GM13976 (cell line): Measurements from ENCODE around the gene MTARC2.
A peak's percentile ranks its signal among the peaks of the same experiment; 100 is the strongest.
"Not testable (repeated sequence)": the region's sequence is repeated elsewhere in the genome, so short reads cannot be mapped to it uniquely, and the experiment has no call there.

Experiments used
- DNase-seq: peaks from one replicate; pipeline ENCODE4 v3.0.0; 2012; ENCODE audit warnings: low spot score
- in situ Hi-C: fragments of 300-500 bp; cut with MboI; formaldehyde crosslinking; loops from one replicate; pipeline ENCODE4 v1.12.0; 2022; ENCODE audit warnings: low sequenced_read_pairs, mixed read lengths, inconsistent platforms; ENCODE audit not compliant: unreplicated experiment
- TF ChIP-seq, protein P1 (sequence below): IDR thresholded peaks from 2 replicates; pipeline ENCODE4 v1.5.1; 2012; ENCODE audit warnings: borderline replicate concordance, mild to moderate bottlenecking; ENCODE audit not compliant: insufficient read depth; ENCODE audit errors: extremely low read depth, missing control alignments, control extremely low read depth

MTARC2 gene

DNA sequence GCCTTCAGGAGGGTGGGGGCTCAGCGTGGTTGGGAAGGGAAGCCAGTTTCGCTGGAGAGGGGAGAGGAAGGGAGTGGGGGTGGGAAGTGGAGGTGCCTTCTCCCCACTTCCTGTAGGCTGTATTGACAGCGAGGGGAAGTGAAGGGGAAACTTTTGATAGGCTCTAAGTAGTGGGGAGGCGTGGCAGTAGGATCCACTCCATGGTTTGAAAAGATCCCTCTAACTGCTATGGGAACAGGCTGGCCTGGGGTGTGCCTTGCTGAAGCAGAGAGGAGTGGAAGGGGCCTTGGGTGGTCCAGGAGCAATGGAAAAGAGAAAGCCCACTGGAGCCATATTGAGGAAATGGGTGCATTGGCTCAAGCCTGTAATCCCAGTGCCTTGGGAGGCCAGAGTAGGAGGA is 37.8 kb upstream of the MTARC2 start:
- TF ChIP-seq, protein P1, sequence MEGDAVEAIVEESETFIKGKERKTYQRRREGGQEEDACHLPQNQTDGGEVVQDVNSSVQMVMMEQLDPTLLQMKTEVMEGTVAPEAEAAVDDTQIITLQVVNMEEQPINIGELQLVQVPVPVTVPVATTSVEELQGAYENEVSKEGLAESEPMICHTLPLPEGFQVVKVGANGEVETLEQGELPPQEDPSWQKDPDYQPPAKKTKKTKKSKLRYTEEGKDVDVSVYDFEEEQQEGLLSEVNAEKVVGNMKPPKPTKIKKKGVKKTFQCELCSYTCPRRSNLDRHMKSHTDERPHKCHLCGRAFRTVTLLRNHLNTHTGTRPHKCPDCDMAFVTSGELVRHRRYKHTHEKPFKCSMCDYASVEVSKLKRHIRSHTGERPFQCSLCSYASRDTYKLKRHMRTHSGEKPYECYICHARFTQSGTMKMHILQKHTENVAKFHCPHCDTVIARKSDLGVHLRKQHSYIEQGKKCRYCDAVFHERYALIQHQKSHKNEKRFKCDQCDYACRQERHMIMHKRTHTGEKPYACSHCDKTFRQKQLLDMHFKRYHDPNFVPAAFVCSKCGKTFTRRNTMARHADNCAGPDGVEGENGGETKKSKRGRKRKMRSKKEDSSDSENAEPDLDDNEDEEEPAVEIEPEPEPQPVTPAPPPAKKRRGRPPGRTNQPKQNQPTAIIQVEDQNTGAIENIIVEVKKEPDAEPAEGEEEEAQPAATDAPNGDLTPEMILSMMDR: no peak
- DNase-seq: no peak
- in situ Hi-C loops: no loop called here

DNA sequence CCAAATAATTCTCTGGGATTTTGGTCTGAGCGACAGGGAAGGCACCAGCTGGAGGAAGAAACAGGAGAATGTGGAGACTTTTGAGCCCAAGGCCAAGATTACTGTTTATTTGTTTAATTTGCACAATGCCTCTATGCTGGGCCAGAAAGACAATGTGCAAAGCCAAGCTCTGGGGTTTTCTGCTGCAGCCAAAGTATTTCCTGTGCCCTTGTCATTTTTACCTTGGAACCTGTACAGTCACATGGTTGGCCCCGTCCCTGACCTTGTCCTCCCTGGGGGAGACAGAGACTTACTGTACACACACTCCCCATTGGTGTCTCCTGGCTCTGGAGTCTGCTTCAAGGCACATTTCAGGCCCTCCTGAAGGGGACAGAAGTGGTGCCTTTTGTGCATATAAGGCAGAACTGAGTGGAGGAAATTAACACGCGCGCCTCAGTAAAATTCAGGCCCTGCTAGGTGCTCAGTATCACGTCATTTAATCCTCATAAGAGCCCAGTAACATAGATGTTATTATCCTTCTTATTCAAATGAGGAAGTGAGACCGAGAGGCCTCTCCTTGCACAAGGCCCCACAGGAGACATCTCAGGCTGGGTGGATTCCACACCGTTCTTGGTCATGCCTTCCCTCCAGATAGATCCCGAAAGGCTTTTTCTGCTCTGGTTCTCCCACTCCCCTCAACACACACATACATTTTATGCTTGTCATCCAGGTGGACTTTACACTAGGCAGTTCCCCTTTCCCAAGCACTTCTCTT is 36.9 kb upstream of the MTARC2 start:
- peak; percentile 49 for DNase-seq
- in situ Hi-C loops: no loop called here
- TF ChIP-seq, protein P1: no peak

DNA sequence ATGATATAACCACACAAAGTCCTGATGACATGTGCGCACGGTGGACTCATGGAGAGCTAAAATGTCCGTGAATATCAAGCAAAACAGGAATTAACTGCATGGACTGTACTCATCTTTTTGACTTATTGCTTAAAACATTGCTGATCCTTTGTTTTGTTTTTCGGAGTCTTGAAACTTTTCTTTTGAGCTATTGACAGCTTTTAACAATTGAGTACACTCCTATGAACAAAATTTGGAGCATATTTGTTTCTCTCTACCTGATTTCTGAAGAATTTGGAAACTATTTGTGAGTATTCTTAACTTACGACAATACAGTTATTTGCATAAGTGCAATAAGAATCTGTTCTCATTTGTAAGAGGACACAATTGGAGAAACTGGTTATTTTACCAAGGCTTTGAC is 32.1 kb upstream of the MTARC2 start:
- in situ Hi-C loops, DNase-seq: not testable (repeated sequence)

DNA sequence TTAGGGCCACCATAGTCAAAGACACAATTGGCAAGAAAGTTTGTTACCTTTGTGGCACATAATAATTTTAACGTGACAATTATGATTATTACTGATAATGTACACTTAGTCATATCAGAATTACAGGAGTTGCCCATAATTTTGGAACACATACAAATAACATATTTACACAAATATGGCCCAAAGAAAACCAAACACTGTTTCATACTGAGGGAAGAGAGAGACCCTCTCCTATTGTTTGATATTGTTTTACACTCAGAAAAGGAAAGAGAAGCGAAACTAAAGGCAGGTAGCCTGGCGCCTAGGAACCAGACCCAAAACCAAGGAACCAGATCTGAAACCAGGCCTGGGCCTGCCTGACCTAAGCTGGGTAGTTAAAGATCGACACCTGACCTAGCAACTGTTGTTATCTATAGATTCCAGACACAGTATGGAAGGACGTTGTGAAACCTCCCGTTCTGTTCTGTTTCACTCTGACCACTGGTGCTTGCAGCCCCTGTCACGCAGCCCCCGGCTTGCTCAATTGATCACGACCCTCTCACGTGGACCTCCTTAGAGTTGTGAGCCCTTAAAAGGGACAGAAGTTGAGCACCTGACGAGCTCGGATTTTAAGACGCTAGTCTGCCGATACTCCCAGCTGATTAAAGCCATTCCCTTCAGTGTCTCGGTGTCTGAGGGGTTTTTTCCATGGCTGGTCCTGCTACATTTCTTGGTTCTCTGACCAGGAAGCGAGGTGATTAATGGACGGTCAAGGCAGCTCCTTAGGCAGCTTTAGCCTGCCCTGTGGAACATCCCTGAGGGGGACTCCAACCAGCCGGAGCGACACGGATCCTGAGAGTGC is 30.1 kb upstream of the MTARC2 start:
- in situ Hi-C loops: no loop called here
- DNase-seq: no peak
- TF ChIP-seq, protein P1: no peak

DNA sequence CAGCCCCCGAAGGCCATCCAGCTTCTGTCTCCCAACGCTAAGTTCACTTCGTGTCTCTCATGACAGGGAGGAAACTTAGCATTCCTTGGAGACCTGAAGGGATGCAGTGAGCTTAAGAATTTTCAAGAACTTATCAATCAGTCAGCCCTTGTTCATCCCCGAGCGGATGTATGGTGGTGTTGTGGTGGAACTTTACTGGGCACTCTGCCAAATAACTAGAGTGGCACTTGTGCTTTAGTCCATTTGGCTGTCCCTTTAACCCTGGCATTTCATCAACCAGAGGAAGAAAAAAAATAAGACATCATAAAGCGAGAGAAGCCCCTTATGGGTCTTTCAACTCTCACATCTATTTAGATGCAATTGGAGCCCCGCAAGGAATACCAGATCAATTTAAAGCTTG is 26.9 kb upstream of the MTARC2 start:
- in situ Hi-C loops: not testable (repeated sequence)

DNA sequence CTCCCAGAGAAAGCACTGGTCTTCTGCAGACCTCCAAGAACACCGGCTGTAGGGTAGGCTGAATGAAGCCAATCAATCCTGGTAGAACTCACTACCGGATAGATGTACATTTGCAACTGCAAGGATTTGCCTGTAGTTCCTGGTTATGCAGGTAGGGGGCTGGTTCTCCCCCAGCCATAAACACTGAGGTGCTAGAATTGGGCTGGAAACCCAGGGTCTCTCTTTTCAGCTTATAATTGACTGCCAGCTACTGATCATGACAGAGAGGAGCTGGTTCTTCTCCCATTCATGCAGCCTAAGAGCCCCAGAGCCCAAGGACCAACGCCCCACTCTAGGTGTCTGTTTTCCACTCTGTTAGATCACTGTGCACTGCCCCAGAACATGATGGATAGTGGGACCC is 21.5 kb upstream of the MTARC2 start:
- DNase-seq: no peak
- in situ Hi-C loops: no loop called here
- TF ChIP-seq, protein P1: peak; percentile 31

More for the DNA sequence above, 26.9 kb upstream of the MTARC2 start:
- DNase-seq: not testable (repeated sequence)

DNA sequence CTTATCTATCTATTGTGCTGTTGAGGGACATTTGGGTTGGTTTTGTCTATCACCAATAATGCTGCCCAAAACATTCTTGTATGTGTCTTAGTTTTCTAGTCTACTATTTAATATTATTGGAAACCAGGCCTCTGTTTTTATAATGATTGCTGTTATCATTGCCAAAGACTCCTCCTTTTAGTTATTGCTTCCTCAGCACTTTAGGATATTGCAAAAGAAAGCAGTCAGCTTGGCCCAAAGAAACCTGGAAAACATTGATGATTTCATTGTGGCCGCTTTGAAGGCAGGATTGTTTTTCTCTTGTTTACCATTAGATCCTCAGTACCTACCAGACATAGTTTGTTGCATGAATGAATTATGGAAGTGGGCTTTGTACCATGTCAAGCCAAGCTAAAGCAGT is 20.6 kb upstream of the MTARC2 start:
- no peak for DNase-seq
- TF ChIP-seq, protein P1: no peak
- in situ Hi-C loops: no loop called here

DNA sequence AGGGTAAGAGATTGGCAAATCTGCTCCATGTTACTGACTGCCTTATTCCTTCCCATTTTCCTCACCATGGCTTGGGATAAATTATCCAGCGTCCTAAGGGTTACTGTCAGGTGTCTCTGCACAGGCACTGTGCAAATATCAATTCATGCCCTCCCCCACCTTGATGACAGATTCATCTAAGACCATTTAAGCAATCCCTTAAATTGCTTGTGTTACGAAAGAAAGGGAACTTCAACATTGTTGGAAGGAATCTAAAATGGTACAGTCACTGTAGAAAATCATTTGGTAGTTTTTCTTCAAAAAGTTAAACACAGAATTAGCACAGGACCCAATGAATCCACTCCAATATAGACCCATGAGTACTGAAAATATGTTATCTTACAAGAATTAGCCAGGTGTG is 17.6 kb upstream of the MTARC2 start:
- in situ Hi-C loops: loop anchor here (10.0 kb wide), 1 partner anchor 46 kb away; no protein-coding TSS in a partner anchor
- TF ChIP-seq, protein P1: no peak
- DNase-seq: no peak
